Activated naive CD4-positive, alpha-beta T cell (primary cell): ENCODE measurements around the gene ECE1.
"Not testable (repeated sequence)": the region's sequence is repeated elsewhere in the genome, so short reads cannot be mapped to it uniquely, and the experiment has no call there.

Experiments used
- DNase-seq, 4 experiments: peaks; one replicate each; lab custom pipeline; 2025; lab: John Stamatoyannopoulos, UW

The ECE1 gene

DNA sequence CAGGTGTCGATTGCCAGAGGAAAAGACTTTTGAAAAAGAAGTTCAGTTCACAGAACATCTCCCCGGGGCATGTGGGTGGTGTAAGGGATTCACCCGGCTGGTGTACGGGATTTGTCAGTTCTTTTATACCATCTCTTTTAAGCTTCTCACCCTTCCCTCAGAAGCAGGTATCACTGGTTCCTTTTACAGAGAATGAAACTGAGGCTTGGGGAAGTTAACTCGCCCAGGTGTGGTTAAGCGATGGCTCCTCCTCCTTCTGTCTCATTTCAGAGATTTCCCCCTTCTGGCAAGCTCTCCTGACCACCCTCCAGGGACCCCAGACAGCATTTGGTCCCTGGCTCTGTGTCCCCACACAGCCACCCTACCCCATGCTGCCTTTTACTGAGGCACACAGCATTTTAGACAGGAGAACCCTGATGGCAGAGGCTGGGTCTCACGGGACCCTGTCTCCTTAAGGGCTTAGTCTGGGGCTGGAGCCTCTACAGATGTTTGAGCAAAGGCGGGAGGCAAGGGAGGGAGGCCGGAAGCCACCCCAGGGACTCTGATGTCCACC lies 2.8 kb upstream of the ECE1 start:
- no peak for DNase-seq

DNA sequence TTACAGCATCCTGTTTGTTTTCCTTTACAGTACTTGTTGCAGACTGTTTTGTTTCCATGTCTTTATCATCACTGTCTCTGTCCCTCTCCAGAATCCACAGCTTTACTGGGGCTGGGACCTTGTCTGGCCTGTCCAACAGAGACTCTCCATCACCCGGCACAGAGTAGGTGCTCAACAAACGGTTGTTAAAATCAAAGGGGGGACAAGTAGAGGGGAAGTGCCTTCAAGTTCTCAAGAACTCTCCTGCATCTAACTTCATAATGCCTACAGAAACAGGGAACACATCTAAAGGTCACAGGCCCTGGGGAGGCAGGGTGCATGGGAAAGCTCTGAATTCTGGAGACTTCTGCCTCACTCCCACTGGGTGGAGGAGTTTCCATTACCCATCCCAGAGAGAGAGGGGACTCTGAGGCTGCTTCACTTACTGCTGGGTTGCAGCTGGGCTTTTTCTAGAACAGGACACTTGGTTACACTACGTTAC lies 2.3 kb upstream of the ECE1 start:
- no peak for DNase-seq

DNA sequence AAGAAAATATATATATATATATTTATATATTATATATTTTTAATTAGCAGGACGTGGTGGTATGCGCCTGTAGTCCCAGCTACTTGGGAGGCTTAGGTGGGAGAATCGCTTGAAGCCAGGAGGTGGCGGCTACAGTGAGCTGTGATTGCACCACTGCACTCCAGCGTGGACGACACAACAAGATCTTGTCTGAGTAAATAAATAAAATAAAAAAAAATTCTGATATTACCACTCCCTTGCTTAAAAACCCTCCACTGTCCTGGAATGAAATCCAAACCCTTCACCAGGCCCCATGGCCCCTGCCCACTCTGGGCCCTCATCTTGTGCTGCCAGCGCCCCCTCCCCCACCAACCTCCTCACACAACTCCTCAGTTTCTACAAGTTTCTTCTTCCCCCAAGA lies 1.7 kb upstream of the ECE1 start:
- DNase-seq, result no peak

DNA sequence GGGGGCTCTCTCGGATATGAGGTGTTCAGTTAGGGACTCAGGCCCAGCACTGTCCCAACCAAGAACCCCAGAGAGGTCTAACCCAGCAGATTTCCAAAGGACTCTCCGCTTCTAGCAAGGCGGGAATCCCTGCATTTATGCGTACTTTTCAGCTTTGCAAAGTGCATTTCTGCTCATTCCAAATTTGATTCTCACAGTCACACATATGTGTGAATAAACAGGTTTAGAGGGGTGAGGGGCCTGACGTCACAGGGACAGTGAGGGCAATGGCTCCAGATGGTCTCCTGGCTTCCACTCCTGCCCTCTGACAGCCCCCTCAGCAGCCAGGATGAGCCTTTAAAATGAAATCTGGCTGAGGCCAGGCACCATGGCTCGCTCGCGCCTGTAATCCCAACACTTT lies 921 bp upstream of the ECE1 start:
- no peak for DNase-seq

- peak in 1 of 4 experiments; percentile 8 for DNase-seq
Measured at GRCh38 chr1:21290546-21290944, 282 bp upstream of the ECE1 start.

DNA sequence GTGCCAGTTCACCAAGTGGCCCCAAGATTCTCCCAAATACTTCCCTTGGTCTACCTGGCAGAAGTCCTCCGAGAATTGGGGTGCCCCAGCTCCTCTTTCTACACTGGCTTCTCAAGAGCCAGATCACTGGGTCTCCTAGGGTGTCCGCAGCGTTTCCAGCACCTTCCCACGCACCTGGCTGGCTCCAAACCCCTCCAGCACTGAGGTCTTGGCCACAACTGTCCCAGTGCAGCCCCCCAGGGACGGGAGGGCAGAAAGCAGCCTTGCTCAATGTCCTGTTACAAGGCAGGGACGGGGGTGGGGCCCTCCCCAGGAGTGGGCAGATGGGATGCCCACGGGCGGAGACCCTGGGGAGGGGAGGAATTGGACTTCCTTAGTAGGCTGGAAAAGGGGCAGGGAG lies 1.1 kb downstream of the ECE1 start:
- no peak for DNase-seq

DNA sequence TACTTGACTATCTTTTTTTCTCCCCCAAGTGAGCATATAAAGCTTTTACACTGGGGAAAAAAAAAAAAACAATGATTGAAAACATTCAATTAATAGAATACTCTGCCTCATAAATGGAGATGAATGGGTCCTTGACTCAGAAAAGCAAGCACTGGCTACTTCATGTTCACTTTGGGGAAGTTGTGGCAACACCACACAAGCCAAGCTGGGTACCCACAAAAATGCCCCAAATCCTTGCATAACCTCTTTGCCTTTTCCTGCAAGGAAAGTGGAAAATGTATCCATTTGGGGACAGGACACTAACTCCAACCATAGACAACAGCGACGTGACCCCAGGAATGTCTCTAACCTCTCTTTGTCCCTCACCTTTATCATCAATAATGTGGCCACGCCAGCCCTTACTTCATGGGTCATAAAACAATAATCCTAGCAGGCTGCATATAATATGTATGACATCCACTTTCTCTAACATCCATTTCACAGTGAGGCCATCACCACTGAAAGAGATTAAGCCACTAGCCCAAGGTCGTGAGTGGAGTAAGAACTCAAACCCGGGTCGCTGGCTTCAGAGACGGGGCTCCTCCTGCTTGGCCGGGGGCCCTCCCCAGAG lies 2.3 kb downstream of the ECE1 start:
- DNase-seq, result no peak

- not testable (repeated sequence) for DNase-seq
Measured at GRCh38 chr1:21285386-21285785, 4.9 kb downstream of the ECE1 start.

GRCh38 chr1:21285055-21285372 lies 5.2 kb downstream of the ECE1 start:
- no peak for DNase-seq

DNA sequence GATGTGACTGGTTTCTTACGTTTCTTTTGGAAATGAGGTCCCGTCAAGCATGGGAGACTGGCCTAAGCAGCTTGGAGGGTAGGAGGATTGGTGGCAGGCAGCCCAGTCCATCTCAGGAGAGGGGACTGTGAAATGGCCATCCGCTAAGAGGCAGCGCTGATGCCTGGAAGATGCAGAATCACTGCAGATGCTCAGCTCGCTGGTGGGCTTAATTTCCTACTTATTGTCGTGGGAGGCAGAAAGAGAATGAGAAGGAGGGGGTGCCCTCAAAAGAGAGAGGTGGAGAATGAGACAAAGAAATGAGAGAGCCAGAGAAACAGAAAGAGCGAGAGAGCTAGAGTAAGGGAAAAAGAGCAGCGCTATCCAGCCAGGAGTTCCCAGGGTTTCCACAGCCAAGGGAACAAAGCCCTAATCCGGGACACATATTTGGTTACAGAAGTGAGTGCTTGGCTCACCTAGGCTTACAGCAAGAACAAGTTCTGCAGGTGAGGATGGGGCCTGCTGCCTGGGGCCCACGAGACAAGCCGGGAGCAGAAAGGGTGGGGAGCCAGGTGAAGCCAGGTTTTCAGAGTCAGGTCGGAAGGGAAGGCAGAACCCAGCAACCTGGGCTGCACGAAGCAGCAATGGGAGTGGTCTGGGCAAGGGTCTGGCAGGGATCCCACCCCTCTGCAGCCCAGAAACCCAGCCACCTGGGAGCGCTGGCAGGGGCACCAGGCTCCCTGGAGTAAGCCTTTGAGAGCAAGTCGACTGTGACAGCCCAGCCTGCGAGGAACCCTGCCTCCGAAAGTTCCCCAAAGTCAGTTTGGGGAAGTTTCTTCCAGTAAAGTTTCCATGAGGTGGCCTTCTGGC lies 5.8 kb downstream of the ECE1 start:
- DNase-seq, result no peak

GRCh38 chr1:21283524-21283923 lies 6.7 kb downstream of the ECE1 start:
- DNase-seq, result no peak

GRCh38 chr1:21282020-21282419 lies 8.2 kb downstream of the ECE1 start:
- DNase-seq, result not testable (repeated sequence)

DNA sequence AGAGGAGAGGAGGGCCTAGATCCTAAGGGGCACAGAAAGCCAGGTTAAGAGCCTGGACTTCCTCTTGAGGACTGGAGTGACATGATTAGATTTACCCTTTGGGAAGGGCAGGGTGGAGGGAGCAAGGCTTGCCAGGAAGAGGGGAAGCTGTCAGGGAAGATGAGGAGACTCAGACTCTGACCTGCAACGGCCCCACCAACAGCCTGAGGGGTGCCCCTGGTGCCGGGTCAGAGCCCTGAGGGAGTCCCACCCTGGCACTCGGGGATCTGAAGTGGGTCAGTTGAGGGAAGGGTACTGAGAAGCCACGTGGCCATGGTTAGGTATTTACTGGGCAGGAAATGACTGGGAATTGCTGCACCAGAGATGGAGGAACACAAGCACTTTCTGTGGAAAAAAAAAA lies 9.8 kb downstream of the ECE1 start:
- no peak for DNase-seq

DNA sequence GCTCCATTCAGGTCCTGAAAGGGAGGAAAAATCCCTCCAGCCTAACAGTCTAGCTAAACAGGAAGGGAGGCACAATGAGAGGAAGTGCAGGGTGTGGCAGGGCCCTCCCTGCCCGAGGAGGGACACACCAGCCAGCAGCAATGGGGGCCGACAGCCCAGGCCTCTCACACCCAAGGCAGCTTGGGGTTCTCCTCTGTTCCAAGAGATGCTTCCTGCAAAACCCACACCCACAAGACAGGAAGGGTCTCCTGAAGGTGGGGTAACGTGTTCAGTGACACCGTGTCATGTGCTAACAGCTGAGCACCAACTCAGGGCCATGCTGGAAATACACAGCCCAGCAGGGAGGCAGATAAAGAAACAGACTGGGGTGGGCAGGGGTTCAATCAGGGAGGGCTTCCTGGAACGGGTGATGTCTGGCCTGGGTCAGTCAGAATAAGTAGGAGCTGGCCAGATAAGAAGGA lies 10.2 kb downstream of the ECE1 start:
- no peak for DNase-seq

- no peak for DNase-seq
Measured at GRCh38 chr1:21278860-21279845, 11.1 kb downstream of the ECE1 start.

DNA sequence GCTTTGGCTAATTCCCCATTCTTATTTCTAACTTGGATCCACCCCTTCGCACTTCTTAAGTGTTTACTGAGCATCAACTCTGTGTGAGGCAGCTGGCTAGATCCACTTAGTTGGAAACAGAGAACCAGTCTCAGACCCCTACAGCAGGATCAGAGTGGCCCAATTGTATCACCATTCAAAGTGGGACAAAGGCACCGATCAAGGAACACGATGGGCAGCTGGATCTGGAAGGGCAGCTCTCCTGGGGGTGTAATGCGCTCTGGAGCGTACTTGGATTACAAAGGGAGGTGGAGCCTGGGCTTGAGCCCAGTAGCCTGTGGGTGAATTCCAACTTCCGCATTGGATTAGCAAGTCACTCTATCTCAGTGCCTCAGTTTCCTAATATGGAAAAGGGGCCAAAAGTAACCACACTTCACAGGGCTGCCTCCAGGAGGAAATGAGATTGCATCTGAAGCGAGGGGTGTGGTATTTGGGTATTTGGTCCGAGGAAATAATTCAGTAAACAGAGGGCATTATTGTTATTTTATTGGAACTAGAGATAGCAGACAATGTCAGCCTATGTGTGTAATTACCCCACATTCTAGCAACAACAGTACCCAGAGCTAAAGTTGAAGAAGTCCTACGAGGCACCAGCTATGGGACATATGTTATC lies 11.9 kb downstream of the ECE1 start:
- DNase-seq, result no peak

DNA sequence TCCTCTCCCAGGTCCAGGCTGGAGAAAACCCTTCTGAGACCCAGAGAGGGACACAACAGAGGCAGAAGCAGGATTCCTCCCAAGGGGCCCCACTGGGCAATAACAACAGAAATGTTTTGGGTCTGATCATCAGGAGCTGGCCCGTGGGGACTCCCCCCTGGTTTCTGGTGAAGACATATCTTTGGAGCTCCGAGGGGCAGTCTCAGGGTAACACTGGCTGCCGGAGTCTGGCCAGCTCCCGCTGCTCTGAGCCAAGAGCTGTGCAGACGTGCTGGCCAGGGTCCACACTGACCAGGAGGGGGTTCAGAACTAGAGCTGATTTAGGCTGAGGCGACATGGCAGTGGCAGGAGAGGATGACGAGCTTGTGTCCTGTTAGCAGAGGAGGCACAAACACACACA lies 13.1 kb downstream of the ECE1 start:
- no peak for DNase-seq

DNA sequence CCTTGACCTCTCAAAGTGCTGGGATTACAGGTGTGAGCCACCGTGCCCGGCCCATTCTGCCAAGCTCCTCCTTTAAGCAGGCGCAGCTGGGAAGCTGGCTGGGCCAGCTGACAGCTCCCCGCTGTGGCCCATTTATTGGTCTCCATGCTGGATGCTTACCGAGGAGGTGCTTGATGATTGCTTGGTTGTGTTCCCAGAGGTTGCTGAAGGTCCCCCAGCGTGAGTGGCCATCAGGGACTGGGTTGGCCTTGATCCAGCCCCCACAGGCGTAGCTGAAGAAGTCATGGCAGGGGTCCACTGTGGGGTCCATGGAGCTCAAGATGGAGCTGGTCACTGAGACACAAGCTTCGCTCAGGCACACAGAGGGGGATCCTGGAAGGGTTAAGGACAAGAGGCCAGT lies 17.7 kb downstream of the ECE1 start:
- no peak for DNase-seq

DNA sequence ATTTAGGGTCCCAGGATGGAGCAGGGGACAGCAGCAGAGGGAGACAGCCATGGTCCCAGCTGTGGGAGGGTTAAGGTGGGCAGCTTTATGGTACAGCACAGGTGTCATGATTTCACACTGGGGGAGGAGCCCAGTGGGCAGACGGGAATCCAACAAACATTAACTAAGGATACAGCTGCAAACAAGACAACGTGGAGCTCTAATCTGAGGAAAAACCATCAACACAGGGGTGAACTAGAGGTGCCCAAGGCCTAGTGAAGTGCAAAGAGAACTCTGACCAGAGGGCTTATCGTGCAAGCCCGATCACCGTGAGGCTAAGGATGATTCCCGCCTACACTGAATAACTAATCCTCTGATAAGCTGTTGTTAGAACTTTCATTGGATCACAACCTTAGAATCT lies 18.7 kb downstream of the ECE1 start:
- DNase-seq, result no peak

DNA sequence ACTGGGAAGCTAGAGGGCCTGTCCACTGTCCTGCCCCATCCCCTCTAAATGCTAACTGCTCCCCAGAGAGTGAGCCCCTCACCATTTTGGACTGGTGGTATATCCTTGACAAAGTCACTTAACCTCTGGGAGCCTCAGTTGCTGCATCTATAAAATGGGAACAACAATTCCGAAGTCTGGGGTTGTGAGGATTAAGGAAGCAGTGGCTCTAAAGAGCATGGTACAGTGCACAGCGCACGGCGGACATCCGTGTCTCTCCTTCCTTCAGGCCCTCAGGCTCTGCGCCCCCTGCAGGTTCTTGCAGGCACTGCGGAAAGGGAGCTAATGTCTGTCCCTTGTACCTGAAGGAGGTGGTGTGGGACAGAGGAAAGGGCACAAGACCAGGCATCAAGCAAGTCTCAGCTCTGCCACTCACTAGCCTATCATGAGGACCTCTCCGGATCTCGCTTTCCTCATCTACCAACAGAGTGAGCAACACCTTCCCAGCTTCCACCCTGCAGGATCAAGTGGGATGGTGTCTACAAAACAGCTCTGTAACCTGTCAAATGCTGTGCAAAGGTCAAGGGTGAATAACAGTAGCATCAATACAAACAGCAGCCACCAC lies 20.1 kb downstream of the ECE1 start:
- DNase-seq, result peak; percentile 57 to 80 (median 78)

DNA sequence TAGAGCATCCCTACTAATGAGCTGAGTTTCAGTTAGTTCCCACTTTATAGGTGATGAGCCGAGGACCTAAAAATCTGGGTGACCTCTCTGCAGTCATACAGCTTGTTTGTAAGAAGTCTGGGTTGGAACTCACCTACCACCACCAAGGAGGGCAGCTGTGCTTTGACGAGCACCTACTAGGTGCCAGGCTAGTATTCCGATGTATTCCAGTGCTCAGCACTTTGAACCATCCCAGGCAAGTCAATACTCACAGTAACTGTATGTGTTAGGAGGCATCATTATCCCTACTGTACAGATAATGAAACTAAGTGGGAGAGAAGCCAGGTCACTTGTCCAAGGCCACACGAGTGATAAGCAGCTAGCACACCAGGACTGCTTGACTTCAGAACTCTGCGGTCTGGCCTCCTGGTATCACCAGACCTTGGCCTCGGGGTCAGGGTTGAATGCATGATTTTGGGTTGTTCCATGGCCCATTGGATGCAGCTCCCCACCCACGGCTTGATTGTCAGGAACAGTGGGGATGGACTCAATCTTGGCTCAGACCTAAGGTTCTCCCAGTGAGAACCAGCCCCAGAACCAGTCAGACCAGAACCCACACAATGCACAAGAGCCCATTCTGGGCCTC lies 20.7 kb downstream of the ECE1 start:
- no peak for DNase-seq
